Naive thymus-derived CD4-positive, alpha-beta T cell (primary cell): ENCODE results near the gene CCDC174. TPM values are rescaled to one million over a fixed set of nuclear protein-coding genes. Genes with fewer than 3 reads are reported as not detected.
A peak's percentile ranks its signal among the peaks of the same experiment; 100 is the strongest.

Experiments
- ATAC-seq: fragments of 150-1000 bp; cut with Tn5 transposase; 2 replicates; pipeline ENCODE4 v1.10.0; 2021; ENCODE audit warnings: mild to moderate bottlenecking, moderate library complexity
- CTCF ChIA-PET: fragments of 350-600 bp; sonication (Branson Sonifier 250); formaldehyde crosslinking; loops from one replicate; lab custom pipeline; 2021; ENCODE audit warnings: antibody characterized with exemption; lab: Charles Lee
- POLR2A ChIA-PET: fragments of 350-600 bp; sonication (Branson Sonifier 250); formaldehyde crosslinking; loops from one replicate; lab custom pipeline; 2021; ENCODE audit warnings: antibody characterized with exemption, inconsistent platforms; lab: Charles Lee
- DNase-seq, 9 donors: peaks; one replicate each; pipeline versions ENCODE4 v3.0.0 to v3.0.0-alpha.2; 2020 to 2022; ENCODE audit warnings: mixed read lengths in 1 of 9
- H3K27ac ChIP-seq: one replicate; pipeline ENCODE4 v1.7.0; 2013; ENCODE audit warnings: mild to moderate bottlenecking, low read depth, low read length, moderate library complexity
- H3K27me3 ChIP-seq, 2 donors: one replicate each; pipeline ENCODE4 v1.7.0; 2013; ENCODE audit warnings: low read length in 2 of 2, mild to moderate bottlenecking in 2 of 2, moderate library complexity in 2 of 2; ENCODE audit not compliant: control insufficient read depth in 2 of 2, insufficient read depth in 2 of 2
- H3K36me3 ChIP-seq, 3 experiments: 1 replicate in 2 of 3; 2 replicates in 1 of 3; pipeline ENCODE4 v1.7.0; 2013; ENCODE audit warnings: low read length in 3 of 3, mild to moderate bottlenecking in 3 of 3, moderate library complexity in 1 of 3; ENCODE audit not compliant: insufficient read depth in 3 of 3, control insufficient read depth in 2 of 3
- H3K4me1 ChIP-seq, 2 donors: one replicate each; pipeline ENCODE4 v1.7.0; 2013; ENCODE audit warnings: low read length in 2 of 2, mild to moderate bottlenecking in 2 of 2, moderate library complexity in 1 of 2; ENCODE audit not compliant: control insufficient read depth in 2 of 2, insufficient read depth in 2 of 2
- H3K4me3 ChIP-seq: 2 replicates; pipeline ENCODE4 v1.7.0; 2013; ENCODE audit warnings: mild to moderate bottlenecking, low read length
- H3K9me3 ChIP-seq, 3 experiments: 1 replicate in 2 of 3; 2 replicates in 1 of 3; pipeline ENCODE4 v1.7.0; 2013; ENCODE audit warnings: low read length in 3 of 3; ENCODE audit not compliant: control insufficient read depth in 2 of 3
- H3K27ac Mint-ChIP-seq, 9 donors: one replicate each; pipeline ENCODE4 v1.8.0; 2020 to 2022; ENCODE audit warnings: mixed read lengths in 9 of 9, mild to moderate bottlenecking in 8 of 9, moderate library complexity in 5 of 9, inconsistent platforms in 2 of 9
- H3K27me3 Mint-ChIP-seq, 5 donors: one replicate each; pipeline ENCODE4 v1.8.0; 2021 to 2022; ENCODE audit warnings: mixed read lengths in 5 of 5, mild to moderate bottlenecking in 1 of 5
- H3K36me3 Mint-ChIP-seq, 5 donors: one replicate each; pipeline ENCODE4 v1.8.0; 2020 to 2022; ENCODE audit warnings: mixed read lengths in 5 of 5, mild to moderate bottlenecking in 3 of 5, inconsistent platforms in 1 of 5
- H3K4me1 Mint-ChIP-seq, 7 donors: one replicate each; pipeline ENCODE4 v1.8.0; 2020 to 2022; ENCODE audit warnings: mixed read lengths in 7 of 7, mild to moderate bottlenecking in 3 of 7, inconsistent platforms in 1 of 7
- H3K4me3 Mint-ChIP-seq, 10 donors: one replicate each; pipeline ENCODE4 v1.8.0; 2020 to 2022; ENCODE audit warnings: mild to moderate bottlenecking in 10 of 10, mixed read lengths in 10 of 10, moderate library complexity in 6 of 10, inconsistent platforms in 2 of 10
- H3K9me3 Mint-ChIP-seq, 11 donors: one replicate each; pipeline ENCODE4 v1.8.0; 2020 to 2022; ENCODE audit warnings: mixed read lengths in 11 of 11, mild to moderate bottlenecking in 4 of 11, inconsistent platforms in 1 of 11, moderate library complexity in 1 of 11
- intact Hi-C, 2 donors: fragments of 100-400 bp; cut with micrococcal nuclease; formaldehyde crosslinking; loops; one replicate each; pipeline ENCODE4 v1.15.1; 2023
- polyA plus RNA-seq, 2 donors: library from polyadenylated mRNA; unstranded; fragments of 300-500 nt; fragmentation: Illumina TruSeq; gene quantifications; one replicate each; pipeline ENCODE4 v1.2.3, GENCODE V29; 2021
- total RNA-seq, 6 experiments: library from RNA in 5 of 6; stranded (reverse) in 5 of 6; gene quantifications; 1 replicate in 5 of 6; 2 replicates in 1 of 6; pipeline ENCODE4 v1.2.3 and lab custom pipeline; 2021 to 2026

Gene CCDC174
- total RNA-seq (10 to 100 TPM; 21.6 to 59.2 (median 46.2) TPM), polyA plus RNA-seq (10 to 100 TPM; 18.3 to 20.9 TPM), total RNA-seq (lab: John Stamatoyannopoulos, UW) (74.3 reads per million, percentile 79 among the genes with 10 or more reads in this experiment)

- Mint-ChIP-seq H3K9me3 (peaks cover 0 to 2% (median 0%) of the 10 kb centered on the region in 11 donors), H3K27me3 (peaks cover 0 to 2% (median 0%) of the 10 kb centered on the region in 5 donors), H3K4me1 (peaks cover 25 to 80% (median 66%) of the 10 kb centered on the region in 7 donors), H3K27ac (peak within 1 kb of the TSS; percentile 92 to 100 (median 98)), H3K36me3 (peaks cover 3 to 17% (median 10%) of the 10 kb centered on the region in 5 donors), H3K4me3 (peak within 1 kb of the TSS; percentile 84 to 100 (median 96))
- peak; percentile 99 for ATAC-seq
- H3K9me3 ChIP-seq = no peaks in the 10 kb centered on the region
- intact Hi-C loops = loop anchor here (1.0 to 10.0 kb wide), 16 partner anchors 219 to 1987 kb away; partner anchors contain the start of genes BTD (in 2 of the 2), HACL1 (in 2 of the 2), LSM3 (in 2 of the 2) and MRPS25 (in 2 of the 2)
- peaks cover 21 to 25% of the 10 kb centered on the region in 2 donors for H3K4me1 ChIP-seq
- peaks cover 7 to 16% (median 14%) of the 10 kb centered on the region in 3 experiments for H3K36me3 ChIP-seq
- H3K27ac ChIP-seq = peak within 1 kb of the TSS; percentile 94
- H3K27me3 ChIP-seq = no peaks in the 10 kb centered on the region
- peak; percentile 84 to 98 (median 96) for DNase-seq
- H3K4me3 ChIP-seq = peak within 1 kb of the TSS; percentile 90
- ChIA-PET POLR2A (interaction anchor here (0.6 to 3.0 kb wide), 32 partner anchors 9 to 1990 kb away, joined by 3 to 34 read pairs (median 4); partner anchors contain the start of genes BTD, CHCHD4, HACL1 and LSM3), CTCF (interaction anchor here (0.6 to 1.1 kb wide), 8 partner anchors 16 to 773 kb away, joined by 3 to 5 read pairs (median 3); no protein-coding TSS in a partner anchor)
Measured at GRCh38 chr3:14651440-14652251, at the start of gene CCDC174. Gene CCDC174, plus strand, starts transcription at chr3:14651762. Its CDS starts 75 bp downstream, at chr3:14651837.

GRCh38 chr3:14602006-14602803 lies 49.4 kb upstream of the CCDC174 start:
- Mint-ChIP-seq H3K27ac (no peak overlapping the region), H3K4me1 (peaks cover 0 to 10% (median 5%) of the 10 kb centered on the region in 7 donors)
- DNase-seq = no peak

DNA sequence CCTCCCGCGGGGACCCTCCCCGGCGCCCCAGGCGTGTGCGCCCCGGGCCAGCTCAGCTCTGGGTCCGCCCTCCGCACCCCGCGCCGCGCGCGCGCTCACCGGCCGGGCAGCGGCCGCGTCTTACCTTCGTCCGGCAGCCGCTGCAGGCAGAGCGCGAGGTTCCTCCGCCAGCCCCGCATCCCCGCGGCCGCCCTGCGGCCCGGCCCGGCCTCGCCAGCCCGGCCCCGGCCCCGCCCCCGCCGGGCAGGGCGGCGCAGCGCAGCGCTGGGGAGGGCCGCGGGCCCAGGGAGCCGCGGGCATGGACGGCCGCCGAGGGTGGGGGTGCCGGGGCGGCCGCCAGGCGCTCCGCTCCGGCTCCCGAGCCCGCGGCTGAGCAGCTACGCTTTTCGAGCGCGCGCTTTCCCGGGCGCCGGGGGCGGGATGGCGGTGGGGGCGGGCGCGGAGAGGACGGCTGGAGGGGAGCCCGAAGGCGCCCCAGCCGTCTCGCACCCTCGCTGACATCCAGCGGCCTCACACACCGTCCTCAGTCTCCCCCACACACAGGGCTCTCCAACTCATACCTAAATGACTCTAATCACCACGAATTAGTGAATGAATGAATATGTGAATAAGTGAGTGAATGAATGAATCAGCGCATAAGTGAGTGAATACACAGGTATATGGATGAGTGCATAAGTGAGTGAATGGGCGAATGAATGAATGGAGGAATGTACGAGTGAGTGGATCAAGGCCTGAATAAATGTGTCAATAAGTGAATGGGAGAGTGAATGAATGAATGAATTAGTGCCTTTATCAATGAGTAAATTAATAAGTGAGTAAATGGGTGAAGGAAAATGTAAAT lies 48.5 kb upstream of the CCDC174 start:
- no peaks in the 10 kb centered on the region for H3K4me1 ChIP-seq
- H3K27ac Mint-ChIP-seq = no peak overlapping the region
- H3K4me3 Mint-ChIP-seq = peak overlapping the region in 7 of 10 donors; percentile 0 to 73 (median 16)
- ATAC-seq = no peak
- DNase-seq = no peak
- no peaks in the 10 kb centered on the region for H3K9me3 ChIP-seq
- no peaks in the 10 kb centered on the region for H3K36me3 ChIP-seq
- no peaks in the 10 kb centered on the region for H3K27me3 ChIP-seq
- ChIA-PET POLR2A (no interaction called here), CTCF (no interaction called here)
- H3K9me3 Mint-ChIP-seq = peaks cover 0 to 22% (median 12%) of the 10 kb centered on the region in 11 donors
- peaks cover 0 to 10% (median 5%) of the 10 kb centered on the region in 7 donors for H3K4me1 Mint-ChIP-seq
- peaks cover 68 to 82% (median 79%) of the 10 kb centered on the region in 5 donors for H3K27me3 Mint-ChIP-seq
- H3K4me3 ChIP-seq = no peak overlapping the region
- no peak overlapping the region for H3K27ac ChIP-seq
- H3K36me3 Mint-ChIP-seq = peaks cover 3 to 19% (median 4%) of the 10 kb centered on the region in 5 donors
- intact Hi-C loops = no loop called here

More at GRCh38 chr3:14602006-14602803, 49.4 kb upstream of the CCDC174 start:
- intact Hi-C loops = no loop called here
- Histone ChIP-seq H3K36me3 (no peaks in the 10 kb centered on the region), H3K9me3 (no peaks in the 10 kb centered on the region), H3K4me1 (no peaks in the 10 kb centered on the region), H3K4me3 (no peak overlapping the region), H3K27me3 (no peaks in the 10 kb centered on the region), H3K27ac (no peak overlapping the region)
- H3K9me3 Mint-ChIP-seq = peaks cover 0 to 23% (median 12%) of the 10 kb centered on the region in 11 donors
- peaks cover 3 to 19% (median 4%) of the 10 kb centered on the region in 5 donors for H3K36me3 Mint-ChIP-seq
- peak overlapping the region in 5 of 10 donors; percentile 6 to 67 (median 12) for H3K4me3 Mint-ChIP-seq
- no peak for ATAC-seq
- CTCF ChIA-PET = no interaction called here
- H3K27me3 Mint-ChIP-seq = peaks cover 65 to 81% (median 78%) of the 10 kb centered on the region in 5 donors
- POLR2A ChIA-PET = no interaction called here

- Histone ChIP-seq H3K27me3 (no peaks in the 10 kb centered on the region), H3K36me3 (no peaks in the 10 kb centered on the region), H3K4me1 (no peaks in the 10 kb centered on the region), H3K4me3 (no peak overlapping the region), H3K9me3 (no peaks in the 10 kb centered on the region), H3K27ac (no peak overlapping the region)
- Mint-ChIP-seq H3K36me3 (peaks cover 3 to 9% (median 4%) of the 10 kb centered on the region in 5 donors), H3K27ac (no peak overlapping the region), H3K4me3 (peak overlapping the region in 1 of 10 donors; percentile 62), H3K4me1 (peaks cover 0 to 5% (median 0%) of the 10 kb centered on the region in 7 donors), H3K27me3 (peaks cover 57 to 75% (median 64%) of the 10 kb centered on the region in 5 donors), H3K9me3 (peaks cover 0 to 7% (median 3%) of the 10 kb centered on the region in 11 donors)
- DNase-seq (no peak), ATAC-seq (no peak)
- POLR2A ChIA-PET = no interaction called here
- CTCF ChIA-PET = no interaction called here
- intact Hi-C loops = no loop called here
Measured at GRCh38 chr3:14605067-14605466, 46.5 kb upstream of the CCDC174 start.

GRCh38 chr3:14605744-14606143 lies 45.8 kb upstream of the CCDC174 start:
- Mint-ChIP-seq H3K27me3 (peaks cover 57 to 75% (median 59%) of the 10 kb centered on the region in 5 donors), H3K4me1 (peaks cover 0 to 5% (median 0%) of the 10 kb centered on the region in 7 donors), H3K27ac (no peak overlapping the region), H3K4me3 (no peak overlapping the region), H3K36me3 (peaks cover 3 to 9% (median 4%) of the 10 kb centered on the region in 5 donors), H3K9me3 (peaks cover 0 to 7% (median 3%) of the 10 kb centered on the region in 11 donors)
- Histone ChIP-seq H3K9me3 (no peaks in the 10 kb centered on the region), H3K27me3 (no peaks in the 10 kb centered on the region), H3K36me3 (no peaks in the 10 kb centered on the region), H3K4me3 (no peak overlapping the region), H3K4me1 (no peaks in the 10 kb centered on the region), H3K27ac (no peak overlapping the region)
- POLR2A ChIA-PET = no interaction called here
- CTCF ChIA-PET = no interaction called here
- intact Hi-C loops = no loop called here
- DNase-seq (no peak), ATAC-seq (no peak)
